H54 (cell line): Measurements from ENCODE around the gene SCUBE3.

ENCODE experiments used
- DNase-seq: peaks from one replicate; pipeline ENCODE4 v3.0.0; 2011; ENCODE audit warnings: low spot score, mixed read lengths; ENCODE audit not compliant: insufficient read length
- FAIRE-seq: peaks from 3 replicates; lab custom pipeline; 2011; peaks lifted over from hg19 to GRCh38; lab: Jason Lieb, UNC
- POLR2A ChIP-seq: IDR thresholded peaks from 2 replicates; pipeline ENCODE4 v1.6.1; 2011; ENCODE audit warnings: low read depth, mild to moderate bottlenecking, low read length

The SCUBE3 gene

DNA sequence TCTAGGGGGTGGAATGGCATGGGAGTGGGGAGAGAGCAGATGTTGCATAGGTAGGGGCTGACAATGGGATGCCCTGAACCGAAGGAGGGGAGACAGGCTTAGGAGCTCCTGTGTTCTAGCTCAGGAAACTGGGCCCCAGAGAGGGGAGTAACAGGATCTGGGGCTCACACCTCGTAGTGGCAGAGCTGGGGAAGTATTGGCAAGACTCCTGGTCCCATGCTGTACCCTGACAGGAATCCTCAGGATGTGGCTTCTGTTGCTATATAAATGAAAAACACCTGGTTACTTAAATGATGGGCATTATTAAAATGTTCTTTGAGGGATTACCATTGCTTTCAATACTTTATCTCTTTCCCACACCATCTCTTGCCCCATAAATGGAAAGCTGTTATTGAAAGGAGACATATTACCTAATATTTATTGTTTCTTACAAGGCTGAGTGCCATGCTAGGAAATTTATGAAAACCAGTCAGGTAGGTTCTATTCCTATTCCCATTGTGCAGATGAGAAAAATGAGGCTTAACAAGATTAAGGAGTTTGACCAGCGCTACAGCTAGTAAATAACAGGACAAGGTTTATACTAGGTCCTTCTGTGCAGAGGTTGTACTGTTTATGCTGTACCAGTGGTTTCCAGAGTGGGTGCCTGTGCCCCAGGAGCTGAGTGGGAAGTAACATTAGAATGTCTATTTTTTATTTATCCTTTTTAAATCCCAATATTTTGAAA is 37.3 kb upstream of the SCUBE3 start:
- no peak for DNase-seq
- no peak for TF ChIP-seq POLR2A
- no peak for FAIRE-seq

DNA sequence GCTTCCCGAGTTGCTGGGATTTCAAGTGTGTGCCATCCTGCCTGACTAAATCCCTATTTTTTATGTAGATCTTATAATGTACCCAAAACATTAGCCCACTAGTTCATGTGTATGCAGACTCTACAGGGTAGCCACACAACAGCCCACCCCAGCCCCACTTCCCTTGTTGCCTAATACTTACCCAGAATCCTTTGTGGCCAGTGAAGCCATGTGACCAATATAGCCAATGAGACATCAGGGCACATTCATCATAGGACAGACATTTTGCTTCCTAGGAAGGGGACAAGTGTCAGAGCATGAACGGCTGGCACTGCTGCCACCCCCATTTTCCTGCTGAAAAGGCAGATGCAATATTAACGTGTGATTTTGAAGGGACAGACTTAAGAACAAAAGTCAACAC is 36.6 kb upstream of the SCUBE3 start:
- DNase-seq (no peak), FAIRE-seq (no peak)
- no peak for TF ChIP-seq POLR2A

- no peak for TF ChIP-seq POLR2A
- FAIRE-seq (no peak), DNase-seq (no peak)
Observed at GRCh38 chr6:35177596-35177995, 36.2 kb upstream of the SCUBE3 start.

DNA sequence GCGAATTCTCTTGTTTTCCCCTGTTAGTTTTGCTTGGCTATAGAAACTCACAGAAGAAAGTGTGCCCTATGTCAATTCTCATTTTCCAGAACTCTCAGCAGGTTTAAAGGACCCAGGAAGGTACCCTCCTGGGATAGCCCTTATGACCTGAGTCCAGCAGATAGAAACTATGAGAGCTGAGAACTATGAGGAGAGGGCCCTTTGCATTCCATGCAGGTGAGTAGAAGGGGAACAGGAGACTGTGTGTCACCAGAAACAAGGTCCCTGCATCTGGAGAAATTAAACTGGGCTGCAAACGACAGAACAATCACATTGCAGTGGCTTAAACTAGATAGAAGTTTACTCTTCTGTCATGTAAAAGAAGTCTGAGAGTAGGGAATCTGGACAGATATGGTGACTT is 35.7 kb upstream of the SCUBE3 start:
- no peak for TF ChIP-seq POLR2A
- DNase-seq (no peak), FAIRE-seq (no peak)

GRCh38 chr6:35178932-35179832 is 34.6 kb upstream of the SCUBE3 start:
- TF ChIP-seq POLR2A, result no peak
- no peak for FAIRE-seq
- no peak for DNase-seq

DNA sequence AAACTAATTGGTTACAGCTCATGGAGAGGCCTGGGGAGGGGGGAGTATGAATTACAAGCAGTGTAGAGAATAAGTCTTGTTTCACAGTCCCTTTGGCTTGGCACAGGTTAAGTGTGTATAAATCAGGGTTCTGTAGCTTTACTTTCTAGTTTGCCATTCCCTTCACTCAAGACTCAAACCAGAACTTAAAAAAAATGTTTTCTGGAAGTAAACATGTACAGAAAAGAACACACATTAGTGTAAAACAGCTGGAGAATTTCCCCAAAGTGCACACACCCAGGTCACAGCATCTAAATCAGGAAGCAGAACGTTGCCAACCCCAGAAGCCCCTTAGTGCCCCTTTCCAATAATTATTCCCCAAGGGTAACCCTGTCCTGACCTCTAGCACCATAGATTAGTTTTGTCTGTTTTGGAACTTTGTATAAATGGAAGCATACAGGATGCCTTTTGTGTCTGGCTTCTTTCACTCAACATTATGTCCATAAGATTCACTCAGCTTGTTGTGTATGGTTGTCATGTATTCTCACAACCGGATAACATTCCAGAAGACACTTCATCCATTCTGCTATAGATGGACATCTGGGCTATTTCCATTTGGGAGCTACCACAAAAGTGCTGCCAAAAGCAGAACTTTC is 33.7 kb upstream of the SCUBE3 start:
- FAIRE-seq, result no peak
- no peak for DNase-seq
- TF ChIP-seq POLR2A, result no peak

GRCh38 chr6:35181308-35181932 is 32.3 kb upstream of the SCUBE3 start:
- peak; percentile 27 for FAIRE-seq
- no peak for TF ChIP-seq POLR2A
- DNase-seq, result no peak

DNA sequence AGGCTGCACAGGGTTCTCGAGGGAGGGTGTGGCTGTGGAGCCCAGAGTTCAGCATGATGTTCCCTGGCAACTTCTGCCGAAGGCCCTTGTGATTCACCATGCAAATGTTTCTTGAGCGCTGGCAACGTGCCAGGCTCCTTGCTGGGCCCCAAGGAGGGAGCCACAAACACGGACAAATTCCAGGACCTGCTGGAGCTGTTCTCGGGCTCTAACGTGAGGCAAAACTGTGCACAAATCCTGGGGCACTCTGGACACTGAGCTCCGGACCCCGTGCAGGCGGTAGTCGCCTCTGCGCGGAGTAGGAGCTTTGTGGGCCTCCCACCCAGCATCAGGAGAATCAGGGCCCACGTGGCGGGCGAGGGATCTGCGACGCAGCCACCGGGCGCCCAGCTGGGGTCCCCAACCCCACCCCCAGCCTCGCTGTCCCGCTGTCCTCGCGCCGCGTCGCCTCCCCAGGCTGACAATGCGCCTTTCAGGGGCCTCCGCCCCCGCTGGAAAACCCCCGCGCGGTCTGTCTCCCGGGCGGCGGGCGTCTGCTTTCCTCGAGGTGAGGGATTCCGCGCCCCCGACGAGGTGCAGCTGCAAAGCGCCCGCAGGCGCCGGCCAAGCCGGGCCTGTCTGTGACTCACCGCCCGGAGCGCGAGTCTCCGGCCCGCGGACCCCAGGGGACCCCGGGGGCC is 31.7 kb upstream of the SCUBE3 start:
- FAIRE-seq (peak; percentile 53), DNase-seq (peak; percentile 74)
- no peak for TF ChIP-seq POLR2A

GRCh38 chr6:35183281-35183680 is 30.5 kb upstream of the SCUBE3 start:
- DNase-seq (no peak), FAIRE-seq (no peak)
- no peak for TF ChIP-seq POLR2A

GRCh38 chr6:35183935-35184334 is 29.8 kb upstream of the SCUBE3 start:
- DNase-seq (no peak), FAIRE-seq (no peak)
- TF ChIP-seq POLR2A, result no peak

- DNase-seq (no peak), FAIRE-seq (no peak)
- TF ChIP-seq POLR2A, result no peak
Observed at GRCh38 chr6:35184580-35185301, 29.0 kb upstream of the SCUBE3 start.

DNA sequence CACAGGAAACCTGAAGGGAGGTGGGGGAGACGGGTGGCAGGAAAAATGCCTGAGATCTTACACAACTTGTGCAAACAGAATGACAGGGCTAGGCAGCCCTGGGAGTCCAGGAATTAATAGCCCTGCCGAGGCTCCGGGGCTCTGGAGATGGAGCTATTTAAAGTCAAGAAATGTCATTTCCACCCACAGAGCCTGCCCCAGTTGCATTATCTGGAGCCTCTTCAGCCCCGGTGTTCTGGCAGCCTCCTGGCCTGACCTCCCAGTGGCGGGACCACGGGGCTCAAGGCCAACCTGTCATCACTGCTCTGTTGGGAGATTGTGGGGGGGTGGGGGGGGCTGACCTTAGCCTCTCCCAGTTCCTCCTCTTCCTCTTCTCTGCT is 28.5 kb upstream of the SCUBE3 start:
- TF ChIP-seq POLR2A, result no peak
- FAIRE-seq (no peak), DNase-seq (no peak)

DNA sequence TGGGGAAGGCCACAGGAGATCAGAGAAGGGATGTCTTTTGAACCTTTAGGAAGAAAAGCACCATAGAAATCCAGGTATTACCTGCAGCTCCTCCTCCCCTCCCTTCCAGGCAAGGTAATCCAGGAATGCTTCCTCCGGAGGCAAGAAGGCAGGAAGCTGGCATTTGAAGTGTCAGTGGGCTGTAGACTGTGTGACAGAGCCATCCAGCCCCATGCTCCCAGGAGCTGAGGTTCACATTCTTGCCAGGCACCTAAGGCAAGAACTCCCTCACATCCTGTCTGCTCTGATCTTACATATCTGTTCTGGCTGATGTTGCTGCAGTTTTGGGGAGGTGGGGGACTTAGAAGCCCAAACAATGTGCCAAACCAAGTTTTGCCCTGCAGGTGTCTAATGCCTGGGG is 27.8 kb upstream of the SCUBE3 start:
- TF ChIP-seq POLR2A, result no peak
- FAIRE-seq, result no peak
- no peak for DNase-seq
